Dermis microvascular lymphatic vessel endothelial cell (primary cell): ENCODE results near the gene ZNF629. TPM values are rescaled to one million over a fixed set of nuclear protein-coding genes. Genes with fewer than 3 reads are reported as not detected.
"Not testable (repeated sequence)": the region's sequence is repeated elsewhere in the genome, so short reads cannot be mapped to it uniquely, and the experiment has no call there.

Experiments
- DNase-seq, 2 donors: peaks; one replicate each; pipeline versions ENCODE4 v3.0.0 to v3.0.0-alpha.2; 2010; ENCODE audit warnings: low read depth in 2 of 2
- total RNA-seq: library from RNA; depleted of rRNA; stranded (reverse); fragments of >200 nt; gene quantifications from 2 replicates; pipeline ENCODE4 v1.2.1, GENCODE V29; 2014

Gene ZNF629
- 3.3 and 6.1 TPM in 2 replicates for total RNA-seq

DNA sequence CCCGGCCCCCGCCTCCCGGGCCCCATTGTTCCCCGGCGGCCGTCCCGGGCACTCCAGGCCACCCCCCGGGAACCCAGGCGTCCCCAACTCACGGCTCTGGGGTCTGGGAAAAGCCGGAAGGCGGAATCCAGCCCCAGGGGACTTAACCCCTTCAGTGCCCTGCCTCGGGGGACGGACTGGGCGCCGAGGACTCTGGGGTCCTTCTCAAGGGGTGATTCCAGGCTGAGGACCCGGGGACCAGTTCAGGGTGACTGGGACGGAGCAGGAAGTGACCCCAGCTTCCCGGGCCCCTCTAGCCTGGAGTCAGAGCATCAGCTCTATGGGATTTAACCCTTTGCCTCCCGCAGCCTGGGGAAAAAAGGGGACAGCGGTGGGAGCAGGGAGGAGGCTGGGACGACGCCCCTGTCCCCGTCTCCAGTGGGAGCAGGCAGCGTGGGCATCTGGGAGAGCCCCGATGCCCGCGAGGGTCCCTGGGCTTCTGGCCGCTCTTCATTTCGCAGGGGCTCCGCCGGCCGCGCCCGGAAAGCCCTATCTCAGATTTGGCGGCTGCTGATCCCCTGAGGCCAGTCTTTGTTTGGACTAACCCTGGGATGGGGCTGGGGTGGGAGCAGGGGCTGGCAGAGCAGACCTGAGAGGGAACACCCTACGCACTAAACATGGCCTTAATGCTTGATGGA is at the start of gene ZNF629:
ZNF629 (minus strand) TSS at position 270 of the 677 bp plus-strand sequence. CDS start 2,723 bp downstream, outside the sequence.
- DNase-seq = peak in 1 of 2 donors; percentile 56

DNA sequence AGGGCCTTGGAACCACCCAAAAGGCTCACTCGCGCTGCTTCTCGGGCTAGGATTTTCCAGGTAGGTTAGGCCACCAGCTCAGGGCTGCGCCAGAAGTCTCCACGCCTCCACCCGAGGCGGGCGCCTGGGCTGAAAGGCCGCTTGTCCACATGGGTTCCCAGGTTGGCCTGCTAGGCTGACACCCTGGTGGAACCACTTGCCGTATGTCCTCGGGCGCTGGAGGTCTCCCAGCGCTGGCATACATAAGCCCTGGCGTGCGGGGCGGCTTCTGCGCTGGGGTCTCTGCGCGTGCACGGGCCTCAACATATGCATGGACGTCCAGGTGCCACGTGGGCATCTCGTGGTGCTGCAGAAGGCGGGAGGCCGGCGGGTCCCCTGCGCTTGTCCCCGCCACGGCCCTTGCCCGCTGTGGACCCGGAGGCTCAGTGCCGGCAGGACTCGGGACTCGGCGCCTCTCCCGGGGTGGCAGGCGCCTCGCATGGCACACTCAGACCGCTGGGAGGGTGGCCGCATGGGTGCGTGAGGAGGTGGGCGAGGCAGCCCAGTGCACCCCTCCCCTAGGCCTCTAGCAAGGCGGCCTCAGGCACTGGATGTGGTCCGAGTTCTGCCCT is 47.2 kb upstream of the ZNF629 start:
- DNase-seq = no peak

DNA sequence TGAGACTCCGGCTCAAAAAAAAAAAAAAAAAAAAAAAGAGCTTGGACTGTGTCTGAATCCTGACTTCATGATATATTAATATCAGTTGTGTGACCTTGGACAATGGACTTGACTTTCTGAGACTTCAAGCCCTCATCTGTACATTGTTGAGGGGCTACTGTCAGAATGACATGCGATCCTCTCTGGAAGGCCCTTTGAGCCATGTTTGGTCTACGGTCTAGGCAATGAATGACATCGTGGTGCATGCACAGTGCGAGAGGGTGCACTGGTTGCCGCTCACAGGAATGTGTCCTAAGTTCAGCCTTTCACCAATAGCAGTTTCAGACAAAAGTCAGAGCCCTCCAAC is 43.0 kb upstream of the ZNF629 start:
- no peak for DNase-seq

DNA sequence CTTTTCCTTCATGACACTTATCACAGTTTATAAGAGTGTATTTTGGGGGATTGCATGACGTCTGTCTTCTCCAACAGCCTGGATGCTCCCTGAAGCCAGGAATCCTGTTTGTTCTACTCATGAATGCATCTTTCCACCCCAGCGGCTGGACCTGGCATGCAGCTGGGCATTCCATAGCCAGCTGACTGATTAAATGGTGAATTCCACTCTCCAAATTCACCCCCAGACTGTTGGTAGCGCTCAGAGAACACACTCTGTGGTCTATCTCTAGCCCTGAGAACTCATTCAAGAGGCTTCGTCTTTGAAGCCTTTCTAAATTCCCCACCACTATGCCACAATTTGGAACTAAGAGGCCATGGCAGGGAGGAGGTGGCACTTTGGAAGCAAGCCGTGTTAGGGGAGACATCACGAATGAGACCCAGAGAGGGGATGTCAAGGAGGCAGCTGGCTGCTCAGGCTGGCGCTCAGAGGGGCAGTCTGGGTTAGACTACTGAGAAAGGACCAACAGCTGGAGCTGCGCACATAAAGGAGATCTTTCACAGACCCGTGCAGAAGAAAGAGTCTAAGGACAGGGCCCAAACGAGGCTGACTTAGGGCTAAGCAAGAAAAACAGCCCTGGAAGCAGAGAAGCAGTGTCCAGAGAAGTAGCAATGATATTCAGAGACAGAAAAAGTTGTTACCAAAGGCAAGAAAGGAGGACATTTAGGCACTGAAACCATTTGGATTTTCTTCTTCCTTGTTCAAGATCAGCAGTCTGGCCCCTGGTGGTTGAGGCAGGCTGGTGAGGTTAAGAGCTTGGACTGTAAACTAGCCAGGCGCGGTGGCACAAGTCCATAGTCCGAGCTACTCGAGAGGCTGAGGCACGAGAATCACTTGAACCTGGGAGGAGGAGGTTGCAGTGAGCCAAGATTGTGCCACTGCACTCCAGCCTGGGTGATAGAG is 42.4 kb upstream of the ZNF629 start:
- DNase-seq = no peak

DNA sequence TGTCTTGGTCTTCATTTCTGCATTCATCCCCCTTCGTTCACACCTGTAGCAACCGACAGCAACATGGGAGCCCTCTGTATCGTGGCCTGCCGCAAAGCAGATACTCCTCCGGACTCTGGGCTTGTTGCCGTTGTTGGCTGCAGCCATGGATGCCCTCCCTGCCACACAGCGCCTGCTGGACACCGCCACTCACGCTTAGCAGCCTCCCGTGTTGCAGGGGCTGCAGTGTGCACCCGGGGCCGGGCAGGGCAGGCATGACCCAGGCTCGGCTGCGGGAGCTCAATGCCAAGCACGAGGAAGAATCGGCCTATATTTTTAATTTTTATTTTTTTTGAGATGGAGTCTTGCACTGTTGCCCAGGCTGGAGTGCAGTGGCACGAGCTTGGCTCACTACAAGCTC is 34.9 kb upstream of the ZNF629 start:
- no peak for DNase-seq

DNA sequence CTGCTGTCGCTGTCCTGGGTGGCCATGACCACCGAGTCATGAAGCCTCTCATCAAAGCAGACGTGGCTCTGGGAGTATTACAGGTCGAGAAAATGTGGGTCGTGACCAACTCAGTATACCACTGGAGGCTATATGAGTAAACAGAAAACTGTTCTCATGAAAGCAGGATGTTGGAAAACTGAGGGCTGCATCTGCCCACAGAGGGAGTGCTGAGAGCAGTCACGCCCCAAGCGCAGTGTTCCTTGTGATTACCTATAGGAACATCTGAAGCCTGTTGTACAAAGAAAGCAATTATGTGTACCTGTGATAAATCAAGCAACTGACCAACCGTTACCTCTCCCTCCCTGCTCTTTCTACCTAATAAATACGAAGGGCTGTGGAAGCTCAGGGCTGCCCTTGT is 34.4 kb upstream of the ZNF629 start:
- not testable (repeated sequence) for DNase-seq

DNA sequence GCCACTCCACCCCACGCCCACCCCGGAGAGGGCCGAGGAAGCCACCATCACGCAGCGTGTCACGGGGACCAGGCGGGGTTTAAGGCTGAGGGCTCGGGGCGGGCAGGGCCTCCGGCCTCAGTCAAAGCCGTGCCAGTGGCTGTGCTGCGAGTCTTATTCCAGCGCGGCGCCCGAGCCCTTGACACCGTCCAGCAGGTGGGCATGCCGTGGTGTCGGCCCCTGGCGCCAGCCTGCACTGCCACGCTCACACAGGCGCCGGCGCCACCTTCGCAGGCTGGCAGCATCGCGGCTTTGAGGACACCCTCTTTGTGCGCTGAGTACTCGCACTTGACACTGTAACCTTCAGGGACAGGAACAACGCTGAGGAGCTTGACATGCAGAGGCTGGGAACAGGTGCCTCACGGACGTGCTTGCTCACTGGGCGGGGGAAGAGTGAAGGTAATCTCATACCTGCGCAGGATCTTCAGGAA is 34.0 kb upstream of the ZNF629 start:
- no peak for DNase-seq

DNA sequence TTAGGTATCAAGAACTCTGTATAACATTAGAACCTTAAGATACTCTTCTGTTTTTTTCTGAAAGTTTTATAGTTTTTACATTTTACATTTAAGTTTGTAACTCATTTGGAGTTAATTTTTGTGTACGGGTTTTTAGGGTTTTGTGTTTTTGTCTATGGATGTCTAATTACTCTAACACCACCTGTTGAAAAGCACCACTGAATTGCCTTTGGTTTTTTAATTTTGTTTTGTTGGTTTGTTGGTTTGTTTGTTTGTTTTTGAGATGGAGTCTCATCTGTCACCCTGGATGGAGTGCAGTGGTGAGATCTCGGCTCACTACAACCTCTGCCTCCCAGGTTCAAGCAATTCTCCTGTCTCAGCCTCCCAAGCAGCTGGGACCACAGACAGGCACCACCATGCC is 29.8 kb upstream of the ZNF629 start:
- no peak for DNase-seq

DNA sequence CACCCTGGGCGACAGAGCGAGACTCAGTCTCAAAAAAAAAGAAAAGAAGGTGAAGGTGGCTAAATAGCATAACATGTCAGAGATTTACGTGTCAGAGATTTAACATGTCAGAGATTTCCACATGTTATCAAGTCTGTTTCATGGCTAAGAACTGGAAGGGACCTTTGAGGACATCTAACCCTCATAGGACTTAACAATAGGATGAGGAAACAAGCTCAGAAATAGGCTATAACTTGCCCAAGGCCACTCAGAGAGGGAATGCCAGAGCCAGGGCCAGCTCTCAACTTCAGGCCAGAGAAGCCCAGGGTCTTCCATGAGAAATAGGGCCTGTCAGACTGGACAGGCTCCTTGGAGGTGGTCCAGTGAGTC is 26.8 kb upstream of the ZNF629 start:
- no peak for DNase-seq

DNA sequence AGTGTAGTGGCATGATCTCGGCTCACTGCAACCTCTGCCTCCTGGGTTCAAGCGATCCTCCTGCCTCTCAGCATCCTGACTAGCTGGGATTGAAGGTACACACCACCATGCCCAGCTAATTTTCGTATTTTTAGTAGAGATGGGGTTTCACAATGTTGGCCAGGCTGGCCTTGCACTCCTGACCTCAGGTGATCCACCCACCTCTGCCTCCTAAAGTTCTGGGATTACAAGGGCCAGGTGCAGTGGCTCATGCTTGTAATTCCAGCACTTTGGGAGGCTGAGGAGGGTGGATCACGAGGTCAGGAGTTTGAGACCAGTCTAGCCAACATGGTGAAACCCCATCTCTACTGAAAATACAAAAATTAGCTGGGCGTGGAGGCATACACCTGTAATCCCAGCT is 22.7 kb upstream of the ZNF629 start:
- DNase-seq = not testable (repeated sequence)

DNA sequence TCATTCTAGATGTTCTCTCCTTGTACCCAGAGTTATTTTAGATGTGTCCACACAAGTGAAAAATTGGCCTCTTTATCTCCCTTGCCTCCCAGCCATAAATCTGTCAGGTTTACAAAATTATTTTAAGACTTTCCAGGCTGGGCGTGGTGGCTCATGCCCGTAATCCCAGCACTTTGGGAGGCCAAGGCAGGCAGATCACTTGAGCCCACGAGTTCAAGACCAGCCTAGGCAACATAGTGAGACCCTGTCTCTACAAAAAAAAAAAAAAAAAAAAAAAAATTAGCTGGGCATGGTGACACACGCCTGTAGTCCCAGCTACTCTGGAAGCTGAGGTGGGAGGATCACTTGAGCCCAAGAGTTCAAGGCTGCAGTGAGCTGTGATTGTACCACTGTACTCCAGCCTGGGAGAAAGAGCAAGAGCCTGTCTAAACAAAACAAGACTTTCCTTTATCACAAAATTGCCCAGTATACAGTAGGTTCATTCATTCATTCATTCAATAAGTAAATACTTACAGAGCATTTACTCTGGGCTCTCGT is 22.0 kb upstream of the ZNF629 start:
- DNase-seq = not testable (repeated sequence)

DNA sequence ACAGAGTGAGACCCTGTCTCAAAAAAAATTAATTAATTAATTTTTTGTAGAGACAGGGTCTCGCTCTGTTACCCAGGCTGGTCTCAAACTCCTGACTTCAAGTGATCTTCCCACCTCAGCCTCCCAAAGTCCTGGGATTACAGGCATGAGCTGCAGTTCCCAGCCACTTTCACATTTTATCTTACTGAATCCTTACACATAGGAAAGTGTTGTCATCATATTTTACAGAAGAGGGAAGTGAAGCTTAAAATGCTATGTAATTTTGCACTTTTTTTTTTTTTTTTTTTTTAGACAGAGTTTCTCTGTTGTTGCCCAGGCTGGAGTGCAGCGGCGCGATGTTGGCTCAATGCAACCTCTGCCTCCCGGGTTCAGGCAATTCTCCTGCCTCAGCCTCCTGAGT is 21.1 kb upstream of the ZNF629 start:
- DNase-seq = no peak

DNA sequence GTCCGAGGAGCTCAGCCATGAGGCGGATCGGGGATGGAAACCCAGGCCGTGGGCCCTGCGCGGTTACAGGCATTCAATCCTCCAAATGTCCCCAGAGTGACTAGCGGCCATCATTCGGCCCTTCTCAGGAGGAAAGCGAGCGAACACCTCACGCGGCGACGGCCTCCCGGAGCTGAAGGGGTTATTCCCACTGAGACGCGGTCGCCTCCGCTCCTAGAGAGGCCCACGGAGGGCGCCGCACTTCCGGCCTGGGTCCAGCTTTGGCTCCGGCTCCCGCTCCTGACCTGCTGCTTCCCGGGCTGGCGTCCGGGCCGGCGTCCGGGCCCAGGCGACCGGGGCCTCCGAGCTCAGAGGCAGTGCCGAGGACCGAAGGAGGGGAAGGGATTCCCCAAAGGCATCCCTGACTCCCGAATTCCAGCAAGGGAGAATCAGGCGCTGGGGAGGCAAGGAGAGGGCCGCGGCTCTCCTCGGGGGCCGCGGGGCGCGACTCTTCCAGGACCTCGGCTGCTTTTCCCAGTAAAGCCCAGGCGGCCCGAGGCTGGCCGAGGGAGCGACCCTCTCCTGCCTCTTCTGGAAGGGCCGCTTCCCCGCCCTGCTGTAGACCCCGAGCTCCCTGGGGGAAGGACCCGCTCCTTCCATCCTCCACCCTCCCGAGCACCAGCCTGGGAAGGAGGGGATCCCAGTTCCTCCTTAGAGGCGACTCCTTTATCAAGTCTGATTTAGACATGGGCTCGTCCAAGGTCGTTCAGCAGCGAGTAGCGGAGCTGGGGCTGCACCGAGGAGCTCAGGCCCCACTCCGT is 18.6 kb upstream of the ZNF629 start:
- peak; percentile 40 to 77 for DNase-seq

DNA sequence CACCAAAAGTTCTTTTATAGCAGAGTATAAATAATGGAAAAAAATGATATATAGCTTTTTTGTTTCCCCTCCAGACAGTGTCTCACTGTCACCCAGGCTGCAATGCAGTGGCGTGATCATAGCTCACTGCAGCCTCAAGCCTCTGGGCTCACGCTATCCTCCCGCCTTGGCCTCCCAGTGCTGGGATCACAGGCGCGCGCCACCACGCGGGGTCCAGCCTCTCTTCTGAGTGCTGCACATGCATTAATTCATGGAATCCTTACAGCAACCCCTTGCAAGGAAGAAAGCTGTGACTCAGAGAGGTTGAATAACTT is 18.0 kb upstream of the ZNF629 start:
- DNase-seq = peak in 1 of 2 donors; percentile 10

DNA sequence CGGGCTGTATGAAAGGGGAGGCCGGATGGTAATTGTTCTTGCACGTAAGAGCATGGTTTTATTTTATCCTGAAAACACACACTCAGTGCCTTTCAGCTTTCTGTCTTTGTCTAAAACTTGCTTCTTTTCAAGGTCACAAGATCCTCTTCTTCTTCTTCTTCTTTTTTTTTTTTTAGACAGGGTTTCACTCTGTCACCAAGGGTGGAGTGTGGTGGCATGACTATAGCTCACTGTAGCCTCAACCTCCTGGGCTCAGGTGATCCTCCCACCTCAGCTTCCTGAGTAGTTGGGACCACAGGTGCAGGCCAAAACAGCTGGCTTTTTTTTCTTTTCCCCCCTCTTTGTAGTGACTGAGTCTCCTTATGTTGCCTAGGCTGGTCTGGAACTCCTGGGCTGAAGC is 15.9 kb upstream of the ZNF629 start:
- DNase-seq = no peak

DNA sequence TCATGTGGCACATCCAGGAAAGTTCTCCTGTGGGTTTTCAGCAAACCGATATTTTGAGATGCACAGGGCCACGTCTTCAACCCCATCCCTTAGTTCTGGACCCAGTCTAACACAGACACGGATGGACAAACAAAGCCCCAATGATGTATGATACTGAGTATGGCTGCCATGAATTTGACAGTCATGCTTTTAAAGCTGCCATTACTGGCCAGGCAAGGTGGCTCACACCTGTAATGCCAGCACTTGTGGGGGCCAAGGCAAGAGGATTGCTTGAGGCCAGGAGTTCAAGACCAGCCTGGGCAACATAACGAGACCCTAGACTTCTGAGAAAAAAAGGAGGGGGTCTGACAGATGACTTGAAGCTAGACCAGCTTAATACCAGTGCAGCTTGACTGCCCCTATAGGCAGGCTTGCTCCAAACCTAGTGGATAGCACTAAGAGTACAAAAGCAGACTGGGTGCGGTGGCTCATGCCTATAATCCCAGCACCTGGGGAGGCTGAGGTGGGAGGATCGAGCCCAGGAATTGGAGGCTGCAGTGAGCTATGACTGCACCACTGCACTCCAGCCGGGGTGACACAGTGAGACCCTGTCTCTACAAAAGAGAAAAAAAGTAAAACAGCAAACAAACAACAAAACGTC is 10.8 kb upstream of the ZNF629 start:
- no peak for DNase-seq

DNA sequence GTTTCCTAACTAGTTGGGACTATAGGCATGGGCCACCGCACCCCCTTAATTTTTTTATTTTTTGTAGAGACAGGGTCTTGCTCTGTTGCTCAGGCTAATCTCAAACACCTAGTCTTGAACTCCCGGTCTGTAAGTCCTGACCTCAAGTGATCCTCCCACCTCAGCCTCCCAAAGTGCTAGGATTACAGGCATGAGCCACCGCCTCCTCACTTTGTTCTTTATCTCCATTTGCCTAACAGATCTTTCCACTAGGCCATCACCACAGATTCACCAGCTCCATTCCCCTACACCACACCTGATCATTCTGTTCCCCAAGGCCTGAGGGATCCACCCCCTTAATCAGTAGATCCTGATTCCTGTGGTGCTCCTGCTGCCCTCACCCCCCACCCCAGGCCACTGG is 7.6 kb upstream of the ZNF629 start:
- no peak for DNase-seq

DNA sequence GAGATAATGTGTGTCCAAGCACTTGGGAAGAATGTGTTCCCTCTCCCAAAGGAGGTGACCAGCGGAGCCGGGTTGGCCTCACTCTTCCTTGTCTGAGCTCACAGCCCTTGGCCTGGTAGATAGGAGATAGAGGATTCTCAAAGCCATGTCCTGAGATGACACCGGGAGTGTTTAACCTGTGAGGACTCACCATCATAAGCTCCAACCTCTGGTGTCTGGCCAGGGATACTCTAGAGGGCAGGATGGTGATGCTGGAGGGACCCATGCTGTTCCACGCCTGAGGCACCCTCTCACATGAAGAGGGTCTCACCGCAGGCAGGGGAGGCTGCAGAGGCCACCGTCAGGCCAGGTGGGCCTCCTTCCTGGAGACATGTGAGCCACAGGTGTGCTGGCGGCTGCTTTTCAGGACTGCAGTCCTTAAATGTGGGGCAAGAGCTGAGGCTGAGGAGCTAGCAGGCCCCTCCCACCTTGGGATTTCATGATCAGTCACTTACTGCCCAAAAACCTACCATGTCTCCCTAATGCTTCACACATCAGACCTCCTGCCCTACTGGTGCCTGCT is 6.6 kb upstream of the ZNF629 start:
- no peak for DNase-seq

DNA sequence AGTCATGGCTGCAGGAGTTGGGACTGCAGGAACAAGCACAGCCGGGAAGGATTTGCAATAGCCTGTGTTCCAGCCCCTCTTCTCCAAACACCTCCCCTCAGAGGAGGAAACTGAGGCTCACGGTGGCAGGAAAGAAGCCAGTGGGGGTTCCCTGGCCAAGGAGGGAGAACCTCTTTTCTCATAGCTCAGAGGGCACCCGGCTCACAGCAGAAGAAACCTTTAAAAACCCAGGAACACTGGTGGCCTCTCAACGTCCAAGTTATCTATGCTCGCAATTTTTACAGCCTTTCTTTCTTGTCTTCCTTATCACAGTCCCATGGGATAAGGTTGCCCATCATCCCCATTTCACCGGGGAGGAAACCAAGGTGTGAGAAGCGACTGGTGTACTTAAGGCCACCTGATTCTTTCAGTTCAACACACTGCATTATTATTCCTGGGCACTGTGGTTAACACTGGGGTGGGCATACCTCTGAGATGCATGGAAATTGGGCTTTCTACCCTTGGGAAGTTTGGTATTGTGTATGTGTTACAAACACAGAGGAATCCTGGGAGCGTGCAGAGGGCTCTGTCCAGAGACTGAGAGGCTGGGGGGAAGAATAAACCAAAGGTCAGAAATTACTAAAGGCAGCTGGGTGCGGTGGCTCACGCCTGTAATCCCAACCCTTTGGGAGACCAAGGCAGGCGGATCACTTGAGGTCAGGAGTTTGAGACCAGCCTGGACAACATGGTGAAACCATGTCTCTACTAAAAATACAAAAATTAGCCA is 791 bp upstream of the ZNF629 start:
- peak in 1 of 2 donors; percentile 32 for DNase-seq
